ENCODE measurements around the gene SUN1.

The SUN1 gene

GRCh38 chr7:894927-895450, 62.7 kb downstream of the SUN1 start:
- DNase-seq: no peak

- DNase-seq: no peak
These were observed 63.3 kb downstream of the SUN1 start for GRCh38 chr7:895451-896052.

GRCh38 chr7:896346-897075, 64.2 kb downstream of the SUN1 start:
- no peak for DNase-seq

- DNase-seq: no peak
These were observed 64.8 kb downstream of the SUN1 start for GRCh38 chr7:897086-897485.

- DNase-seq: no peak
These were observed 65.6 kb downstream of the SUN1 start for GRCh38 chr7:897771-898376.

GRCh38 chr7:898460-898854, 66.2 kb downstream of the SUN1 start:
- no peak for DNase-seq

GRCh38 chr7:898855-899681, 66.8 kb downstream of the SUN1 start:
- DNase-seq: no peak

- no peak for DNase-seq
These were observed 67.5 kb downstream of the SUN1 start for GRCh38 chr7:899806-900205.

- no peak for DNase-seq
These were observed 68.2 kb downstream of the SUN1 start for GRCh38 chr7:900331-901040.

- DNase-seq: no peak
These were observed 68.7 kb downstream of the SUN1 start for GRCh38 chr7:901041-901387.

- DNase-seq: peak; percentile 61 to 75
These were observed 69.3 kb downstream of the SUN1 start for GRCh38 chr7:901388-902154.

GRCh38 chr7:902996-903395, 70.7 kb downstream of the SUN1 start:
- no peak for DNase-seq

GRCh38 chr7:903921-904755, 71.9 kb downstream of the SUN1 start:
- no peak for DNase-seq

GRCh38 chr7:904847-905246, 72.6 kb downstream of the SUN1 start:
- DNase-seq: no peak

GRCh38 chr7:906776-907157, 74.5 kb downstream of the SUN1 start:
- DNase-seq: no peak

- DNase-seq: no peak
These were observed 75.1 kb downstream of the SUN1 start for GRCh38 chr7:907158-907980.

- no peak for DNase-seq
These were observed 75.9 kb downstream of the SUN1 start for GRCh38 chr7:908159-908581.

- DNase-seq: peak; percentile 74 to 78
These were observed 76.5 kb downstream of the SUN1 start for GRCh38 chr7:908591-909357.

All from stimulated activated CD4-positive, alpha-beta T cell treated with anti-CD3 and anti-CD28 coated beads, Interleukin-2, amount 100 ng/mL, for 24 hours (primary cell).